Left hindlimb (tissue), 1 donor: ENCODE measurements around the gene XIRP1.
"Not testable (repeated sequence)": the region's sequence is repeated elsewhere in the genome, so short reads cannot be mapped to it uniquely, and the experiment has no call there.

Experiments used
- DNase-seq: peaks from one replicate; pipeline ENCODE4 v3.0.0-alpha.2; 2018

XIRP1 gene, protein sequence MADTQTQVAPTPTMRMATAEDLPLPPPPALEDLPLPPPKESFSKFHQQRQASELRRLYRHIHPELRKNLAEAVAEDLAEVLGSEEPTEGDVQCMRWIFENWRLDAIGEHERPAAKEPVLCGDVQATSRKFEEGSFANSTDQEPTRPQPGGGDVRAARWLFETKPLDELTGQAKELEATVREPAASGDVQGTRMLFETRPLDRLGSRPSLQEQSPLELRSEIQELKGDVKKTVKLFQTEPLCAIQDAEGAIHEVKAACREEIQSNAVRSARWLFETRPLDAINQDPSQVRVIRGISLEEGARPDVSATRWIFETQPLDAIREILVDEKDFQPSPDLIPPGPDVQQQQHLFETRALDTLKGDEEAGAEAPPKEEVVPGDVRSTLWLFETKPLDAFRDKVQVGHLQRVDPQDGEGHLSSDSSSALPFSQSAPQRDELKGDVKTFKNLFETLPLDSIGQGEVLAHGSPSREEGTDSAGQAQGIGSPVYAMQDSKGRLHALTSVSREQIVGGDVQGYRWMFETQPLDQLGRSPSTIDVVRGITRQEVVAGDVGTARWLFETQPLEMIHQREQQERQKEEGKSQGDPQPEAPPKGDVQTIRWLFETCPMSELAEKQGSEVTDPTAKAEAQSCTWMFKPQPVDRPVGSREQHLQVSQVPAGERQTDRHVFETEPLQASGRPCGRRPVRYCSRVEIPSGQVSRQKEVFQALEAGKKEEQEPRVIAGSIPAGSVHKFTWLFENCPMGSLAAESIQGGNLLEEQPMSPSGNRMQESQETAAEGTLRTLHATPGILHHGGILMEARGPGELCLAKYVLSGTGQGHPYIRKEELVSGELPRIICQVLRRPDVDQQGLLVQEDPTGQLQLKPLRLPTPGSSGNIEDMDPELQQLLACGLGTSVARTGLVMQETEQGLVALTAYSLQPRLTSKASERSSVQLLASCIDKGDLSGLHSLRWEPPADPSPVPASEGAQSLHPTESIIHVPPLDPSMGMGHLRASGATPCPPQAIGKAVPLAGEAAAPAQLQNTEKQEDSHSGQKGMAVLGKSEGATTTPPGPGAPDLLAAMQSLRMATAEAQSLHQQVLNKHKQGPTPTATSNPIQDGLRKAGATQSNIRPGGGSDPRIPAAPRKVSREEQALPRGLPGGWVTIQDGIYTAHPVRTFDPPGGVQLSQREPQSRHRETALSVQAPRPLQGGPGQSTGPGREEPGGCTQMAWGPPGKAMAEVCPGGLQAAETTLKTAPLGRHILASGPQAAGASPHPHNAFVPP (N-terminal part only)

DNA sequence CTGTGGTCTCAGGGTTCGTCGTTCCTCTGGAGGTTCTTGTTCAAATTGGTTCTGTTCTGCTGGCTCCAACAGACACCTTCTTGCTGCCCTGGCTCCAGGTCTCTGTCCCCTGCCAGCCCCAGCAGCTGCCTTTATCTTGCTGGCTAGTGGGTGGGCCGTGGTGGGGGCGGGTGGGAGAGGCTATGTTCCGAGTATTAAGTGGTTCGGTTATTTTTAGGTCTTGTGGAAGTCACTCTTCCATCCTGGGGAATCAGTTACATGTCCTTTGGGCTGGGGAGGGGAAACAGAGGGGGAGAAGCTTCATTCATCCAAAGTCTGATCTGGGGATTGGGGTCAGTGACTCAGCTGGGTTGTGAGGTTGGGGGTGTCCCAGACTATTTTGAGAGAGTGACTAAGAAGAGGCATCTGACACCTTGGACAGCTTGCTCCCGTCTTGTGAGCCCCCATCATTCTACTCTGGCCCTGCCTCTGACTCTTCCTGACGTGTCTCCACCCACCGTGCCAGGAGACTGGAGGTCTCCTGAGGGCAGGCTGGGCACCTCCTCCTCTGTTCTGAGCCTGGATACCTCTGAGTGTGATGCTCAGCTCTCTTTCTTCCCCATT lies at the start of gene XIRP1:
Gene XIRP1 (minus strand): TSS at position 106 of the 603 bp plus-strand sequence. CDS start 3,150 bp downstream, outside the sequence.
- DNase-seq, result no peak

DNA sequence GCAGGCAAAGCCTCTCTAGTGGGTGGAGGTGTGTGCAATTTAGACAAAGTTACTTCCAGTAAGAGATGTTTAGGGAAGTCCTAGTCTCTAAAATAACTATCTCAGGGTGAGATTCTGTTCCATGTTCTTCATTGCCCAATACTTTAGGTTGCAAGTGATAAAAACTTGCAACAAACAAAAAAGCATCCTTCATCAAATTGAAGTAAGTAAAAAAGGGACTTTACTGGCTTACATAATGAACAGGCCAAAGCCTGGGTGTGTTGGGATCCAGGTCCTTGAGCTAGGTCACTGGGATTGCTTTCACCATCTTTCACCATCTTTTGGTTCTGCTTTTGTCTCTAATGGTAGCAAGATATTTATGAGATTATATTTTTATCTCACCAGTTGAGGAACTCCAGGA lies 49.2 kb upstream of the XIRP1 start:
- no peak for DNase-seq

DNA sequence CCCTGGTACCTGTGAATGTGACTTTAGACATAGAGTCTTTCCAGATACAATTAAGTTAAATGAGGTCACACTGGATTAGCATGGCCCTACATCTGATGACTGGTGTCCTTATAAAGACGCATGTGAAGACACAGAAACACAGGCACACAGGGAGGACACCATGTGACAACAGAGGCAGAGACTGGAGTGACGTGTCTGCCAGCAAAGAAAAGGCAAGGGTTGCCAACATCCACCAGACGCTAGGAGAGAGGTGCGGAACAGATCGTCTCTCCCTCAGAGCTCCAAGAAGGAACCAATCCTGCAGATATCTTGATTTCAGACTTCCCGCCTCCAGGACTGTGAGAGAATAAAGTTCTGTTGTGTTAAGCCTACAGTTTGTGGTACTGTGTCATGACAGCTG lies 44.6 kb upstream of the XIRP1 start:
- no peak for DNase-seq

DNA sequence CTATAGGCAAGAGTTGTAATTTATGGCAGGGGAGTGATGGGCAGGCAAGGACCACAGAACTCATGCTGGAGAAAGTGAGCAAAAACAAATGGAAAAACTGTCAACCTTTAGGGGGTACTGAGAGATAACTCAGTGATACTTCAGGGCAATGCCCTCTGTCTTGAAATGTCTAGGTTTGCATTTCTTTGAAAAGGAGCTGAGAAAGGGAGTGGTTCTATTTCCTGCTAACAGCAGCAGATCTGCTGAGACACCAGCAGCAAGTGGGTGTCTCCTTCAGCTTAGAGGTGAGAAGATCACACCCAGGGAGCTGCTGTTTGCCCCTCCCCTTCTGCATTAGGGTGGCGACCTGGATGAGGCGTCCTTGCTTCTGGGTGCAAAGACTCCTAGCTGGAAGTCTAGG lies 42.3 kb upstream of the XIRP1 start:
- no peak for DNase-seq

DNA sequence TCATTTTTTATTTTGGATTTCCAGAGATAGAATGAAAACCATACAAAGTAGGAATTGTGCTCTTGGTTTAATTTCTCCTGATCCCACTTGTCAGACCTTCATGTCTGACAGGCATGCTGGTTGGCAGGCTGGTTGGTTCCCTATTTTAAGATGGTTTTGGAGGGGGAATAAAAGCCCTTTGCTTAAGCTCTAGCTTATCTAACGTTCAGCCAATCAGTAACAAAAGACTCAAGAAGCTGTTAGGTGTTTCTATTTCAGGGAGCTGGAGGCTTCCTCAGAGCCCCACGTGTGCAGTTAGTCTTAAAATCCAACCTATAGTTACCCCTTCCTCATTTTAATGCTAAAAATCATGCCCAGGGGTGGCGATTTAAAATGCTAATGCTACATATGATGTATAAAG lies 40.5 kb upstream of the XIRP1 start:
- no peak for DNase-seq

DNA sequence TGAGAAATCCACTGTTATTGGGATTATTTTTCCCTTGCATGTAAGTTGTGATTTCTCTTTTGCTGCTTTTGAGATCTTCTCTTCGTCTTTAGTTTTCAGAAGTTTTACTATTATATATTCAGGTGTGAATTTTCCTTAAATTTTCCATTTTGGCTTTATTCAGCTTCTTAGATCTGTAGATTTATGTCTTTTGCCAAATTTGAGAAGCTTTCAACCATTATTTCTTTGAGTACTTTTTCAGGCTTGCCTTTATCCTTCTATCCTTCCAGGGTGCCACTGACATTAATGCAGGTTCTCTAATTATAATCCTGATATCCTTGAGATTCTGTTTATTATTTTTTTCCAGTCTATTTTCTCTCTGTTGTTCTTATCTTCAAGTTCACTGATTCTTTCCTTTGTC lies 38.1 kb upstream of the XIRP1 start:
- no peak for DNase-seq

DNA sequence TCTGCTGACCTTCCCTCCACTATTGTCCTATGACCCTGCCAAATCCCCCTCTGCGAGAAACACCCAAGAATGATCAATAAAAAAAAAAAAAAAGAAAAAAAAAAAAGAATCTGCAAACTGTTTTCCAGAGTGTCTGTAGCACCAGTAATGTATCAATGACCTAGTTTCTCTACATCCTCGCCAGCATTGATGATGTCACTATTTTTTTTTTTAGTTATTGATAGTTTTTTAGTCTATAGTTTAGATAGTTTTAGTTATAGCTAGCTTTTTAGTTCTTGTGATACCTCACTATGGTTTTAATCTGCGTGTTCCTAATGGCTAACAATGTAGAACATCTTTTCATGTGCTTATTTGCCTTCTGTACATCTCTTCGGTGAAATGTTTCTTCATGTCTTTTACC lies 36.1 kb upstream of the XIRP1 start:
- DNase-seq, result no peak

DNA sequence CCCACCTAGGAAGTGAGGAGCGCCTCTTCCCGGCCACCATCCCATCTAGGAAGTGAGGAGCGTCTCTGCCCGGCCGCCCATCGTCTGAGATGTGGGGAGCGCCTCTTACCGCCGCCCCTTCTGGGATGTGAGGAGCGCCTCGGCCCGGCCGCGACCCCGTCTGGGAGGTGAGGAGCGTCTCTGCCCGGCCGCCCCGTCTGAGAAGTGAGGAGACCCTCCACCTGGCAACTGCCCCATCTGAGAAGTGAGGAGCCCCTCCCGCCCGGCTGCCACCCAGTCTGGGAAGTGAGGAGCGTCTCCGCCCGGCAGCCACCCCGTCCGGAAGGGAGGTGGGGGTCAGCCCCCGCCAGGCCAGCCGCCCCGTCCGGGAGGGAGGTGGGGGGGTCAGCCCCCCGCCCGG lies 35.2 kb upstream of the XIRP1 start:
- not testable (repeated sequence) for DNase-seq

DNA sequence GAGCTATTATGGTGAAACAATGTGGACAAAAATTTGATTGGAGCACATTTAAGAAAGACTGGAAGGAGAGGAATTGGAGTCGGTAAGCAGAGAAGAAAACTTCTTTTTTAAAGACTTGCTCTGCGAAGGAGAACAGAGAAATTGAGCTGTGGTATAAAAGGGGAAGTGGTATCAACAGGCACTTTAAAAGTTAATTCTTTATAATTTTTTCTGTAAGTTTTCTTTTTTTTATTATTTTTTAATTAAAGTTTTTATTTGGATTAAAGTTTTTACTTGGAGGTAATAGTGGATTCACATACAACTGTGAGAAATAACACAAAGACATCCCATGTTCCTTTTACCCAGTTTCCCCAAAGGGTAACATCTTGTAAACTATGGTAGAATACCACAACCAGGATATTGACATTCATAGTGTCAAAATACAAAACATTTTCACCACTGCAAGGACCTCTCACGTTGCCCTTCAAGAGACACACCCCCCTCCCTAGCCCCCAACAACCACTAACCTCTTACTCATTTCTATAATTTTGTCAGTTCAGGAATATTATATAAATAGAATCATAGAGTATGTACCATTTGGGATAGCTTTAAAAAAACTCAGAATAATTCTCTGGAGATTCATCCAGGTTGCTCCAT lies 33.8 kb upstream of the XIRP1 start:
- DNase-seq, result no peak

DNA sequence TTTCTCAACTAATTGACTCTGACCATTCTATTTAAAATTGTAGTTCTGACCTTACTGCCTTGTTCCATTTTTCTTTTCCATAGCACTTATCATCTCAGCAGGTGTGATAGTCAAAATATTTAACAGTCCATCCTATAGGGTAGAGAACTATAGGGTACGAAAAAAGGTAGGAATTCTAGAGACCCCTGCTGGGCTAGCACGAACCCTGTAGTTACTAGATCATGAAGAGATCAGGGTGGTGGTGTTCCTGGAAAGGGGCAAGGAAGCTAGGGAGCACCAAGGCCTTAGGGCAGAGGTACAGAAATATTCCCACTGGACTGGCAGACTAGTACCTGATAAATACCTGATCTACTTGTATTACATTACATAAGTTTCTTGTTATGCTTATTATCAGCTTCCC lies 31.9 kb upstream of the XIRP1 start:
- DNase-seq, result no peak

DNA sequence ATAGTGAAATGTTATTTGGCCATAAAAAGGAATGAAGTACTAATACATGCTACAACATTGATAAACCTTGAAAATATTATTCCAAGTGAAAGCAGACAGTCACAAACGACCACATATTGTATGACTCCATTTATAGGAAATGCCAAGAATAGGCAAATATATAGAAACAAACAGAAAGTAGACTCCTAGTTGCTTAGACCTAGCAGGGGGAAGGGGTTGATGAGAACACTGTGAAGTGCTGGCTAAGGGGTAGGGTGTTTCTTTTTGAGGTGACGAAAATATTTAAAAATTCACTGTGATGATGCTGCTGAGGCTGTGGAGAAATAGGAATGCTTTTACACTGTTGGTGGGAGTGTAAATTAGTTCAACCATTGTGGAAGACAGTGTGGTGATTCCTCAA lies 30.5 kb upstream of the XIRP1 start:
- no peak for DNase-seq

DNA sequence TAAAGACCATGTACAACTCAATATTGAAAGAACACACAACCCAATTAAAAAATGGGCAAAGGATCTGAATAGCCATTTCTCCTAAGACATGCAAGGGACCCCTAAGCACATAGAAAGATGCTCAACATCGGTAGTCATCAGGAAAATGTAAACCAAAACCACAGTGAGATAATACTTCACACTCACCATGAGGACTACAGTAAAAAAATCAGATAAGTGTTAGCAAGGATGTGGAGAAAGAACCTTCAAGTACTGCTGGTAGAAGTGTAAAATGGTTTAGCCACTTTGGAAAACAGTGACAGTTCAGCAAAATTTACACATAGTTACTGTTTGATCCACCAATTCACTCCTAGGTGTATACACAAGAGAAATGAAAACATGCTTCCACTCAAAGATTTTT lies 30.1 kb upstream of the XIRP1 start:
- DNase-seq, result no peak

DNA sequence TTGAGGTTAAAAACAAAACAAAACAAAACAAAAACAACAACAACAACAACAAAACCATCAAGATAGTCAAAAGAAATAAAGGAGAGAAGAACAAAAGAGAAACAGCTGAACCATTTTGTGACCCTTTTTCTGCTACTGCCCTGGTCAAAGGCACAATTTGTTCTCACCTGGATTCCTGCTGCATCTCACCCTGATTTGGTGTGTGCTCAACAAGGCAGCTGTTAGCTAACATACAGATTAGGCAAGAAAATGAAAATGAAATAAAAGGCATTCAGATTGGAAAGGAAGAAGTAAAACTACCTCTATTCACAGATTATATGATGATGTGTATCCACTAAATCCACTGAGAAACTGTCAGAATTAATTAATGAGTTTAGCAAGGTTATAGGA lies 28.7 kb upstream of the XIRP1 start:
- DNase-seq, result no peak

DNA sequence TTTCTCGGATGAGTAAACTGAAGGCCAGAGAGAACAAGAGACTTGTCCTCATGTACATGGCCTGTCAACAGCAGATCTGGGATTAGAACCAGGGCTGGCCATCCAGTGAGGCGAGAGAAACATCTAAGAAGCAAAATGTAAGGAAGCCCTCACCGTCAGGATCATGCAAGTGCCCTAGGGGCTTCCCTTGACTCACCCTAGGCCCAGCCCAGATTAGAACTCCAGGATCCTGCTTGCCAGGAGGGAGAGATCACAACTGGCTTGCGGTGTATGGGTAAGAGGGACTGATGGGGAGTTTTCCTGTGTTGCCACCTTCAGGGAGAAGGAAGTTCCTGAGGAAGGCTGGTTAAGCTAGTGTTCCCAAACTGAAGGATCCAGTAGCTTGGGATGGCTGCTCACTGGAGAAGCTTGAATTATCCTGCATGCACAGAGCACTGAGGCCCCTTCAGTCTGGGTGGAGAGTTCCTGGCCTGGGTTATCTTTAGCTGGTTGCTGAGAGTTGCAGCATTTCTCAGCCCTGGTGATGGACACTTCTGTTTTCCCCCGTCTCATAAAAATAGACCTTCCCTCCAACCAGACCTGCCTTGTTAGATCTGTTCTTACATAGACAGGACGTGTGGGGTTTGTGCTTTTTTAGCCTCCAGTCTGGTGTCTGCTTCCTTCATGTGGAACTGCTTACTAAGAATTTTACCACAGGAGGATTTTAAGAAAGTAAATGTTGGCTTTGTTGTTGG lies 28.2 kb upstream of the XIRP1 start:
- DNase-seq, result no peak

DNA sequence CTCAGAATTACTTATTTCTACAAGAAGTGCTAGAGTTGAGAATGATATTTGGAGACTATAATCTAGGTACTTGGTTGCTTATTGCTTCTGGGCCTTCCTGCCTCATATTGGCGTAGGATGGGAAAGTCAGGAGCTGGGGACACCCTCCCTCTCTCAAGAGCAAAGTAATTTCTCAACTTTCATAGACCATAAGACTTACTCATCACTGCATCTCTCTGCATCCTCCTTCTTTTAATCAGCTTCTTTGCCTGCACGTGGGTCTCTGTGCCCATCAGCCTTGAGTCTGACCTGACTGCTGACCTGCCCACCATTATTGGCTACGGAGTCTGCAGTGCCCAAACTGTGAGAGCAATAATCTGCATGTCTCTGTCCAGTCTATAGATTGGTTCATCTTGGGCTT lies 27.3 kb upstream of the XIRP1 start:
- no peak for DNase-seq

DNA sequence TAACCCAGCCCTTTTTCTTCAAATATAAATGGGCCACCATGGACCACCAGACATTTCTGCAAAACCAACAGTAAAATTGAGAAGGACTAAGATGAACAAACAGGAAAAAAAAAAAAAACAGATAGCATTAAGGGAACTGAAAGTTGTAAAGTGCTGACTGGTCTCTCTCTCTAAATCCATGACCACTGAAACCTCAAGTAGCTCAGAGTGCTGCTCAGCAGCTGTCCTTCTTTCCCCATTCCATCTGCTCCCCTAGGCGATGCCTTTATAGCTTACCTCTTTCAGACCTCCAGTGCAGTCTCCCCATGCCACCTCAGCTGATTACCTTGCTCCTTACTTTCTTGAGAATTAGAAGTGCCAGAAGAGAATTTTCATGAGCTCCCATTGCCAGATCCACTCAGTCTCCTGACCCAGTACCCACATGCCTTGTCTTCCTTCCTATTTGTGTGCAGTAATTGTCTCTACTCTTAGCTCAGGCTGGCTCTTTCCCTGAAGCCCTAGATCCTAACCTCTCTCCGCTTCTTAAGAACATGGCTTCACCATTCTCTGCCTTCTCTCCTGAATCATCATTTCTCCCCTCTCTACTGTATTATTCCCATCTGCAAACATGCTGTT lies 23.9 kb upstream of the XIRP1 start:
- DNase-seq, result no peak

DNA sequence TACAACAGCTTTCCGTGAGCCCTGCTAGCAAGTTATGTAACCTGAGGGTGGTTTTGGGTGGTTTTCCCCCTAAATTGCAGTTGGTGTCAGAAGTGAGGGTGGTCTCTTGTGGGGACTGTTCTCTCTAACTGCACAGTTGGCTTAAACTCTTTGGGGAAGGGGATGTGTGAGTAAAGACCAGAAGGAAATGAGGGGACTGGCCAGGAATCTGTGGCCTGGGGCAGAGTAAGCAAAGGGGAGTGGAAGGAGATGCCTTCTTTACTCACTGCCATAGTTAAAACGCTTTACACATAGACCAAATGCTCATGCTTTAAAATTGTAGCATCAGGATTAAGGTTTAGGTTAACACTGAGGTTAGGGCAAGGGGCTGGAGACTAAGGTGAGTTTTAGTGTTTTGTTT lies 21.2 kb upstream of the XIRP1 start:
- no peak for DNase-seq

DNA sequence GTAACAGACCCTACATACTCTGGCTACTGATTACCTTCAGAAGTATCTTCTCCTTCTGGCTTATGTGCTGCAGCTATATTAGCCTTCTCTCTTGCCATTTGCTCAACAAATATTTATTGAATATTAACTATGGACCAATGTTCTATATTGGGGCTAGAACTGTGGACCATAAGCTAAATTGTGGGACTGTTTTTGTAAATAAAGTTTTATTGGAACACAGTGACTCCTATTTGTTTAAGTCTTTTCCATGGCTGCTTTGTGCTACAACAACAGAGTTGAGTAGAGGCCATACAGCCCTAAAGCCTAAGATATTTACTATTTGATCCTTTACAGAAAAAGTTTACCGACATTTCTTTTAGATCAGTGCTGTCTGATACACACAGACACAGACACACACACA lies 20.3 kb upstream of the XIRP1 start:
- no peak for DNase-seq

DNA sequence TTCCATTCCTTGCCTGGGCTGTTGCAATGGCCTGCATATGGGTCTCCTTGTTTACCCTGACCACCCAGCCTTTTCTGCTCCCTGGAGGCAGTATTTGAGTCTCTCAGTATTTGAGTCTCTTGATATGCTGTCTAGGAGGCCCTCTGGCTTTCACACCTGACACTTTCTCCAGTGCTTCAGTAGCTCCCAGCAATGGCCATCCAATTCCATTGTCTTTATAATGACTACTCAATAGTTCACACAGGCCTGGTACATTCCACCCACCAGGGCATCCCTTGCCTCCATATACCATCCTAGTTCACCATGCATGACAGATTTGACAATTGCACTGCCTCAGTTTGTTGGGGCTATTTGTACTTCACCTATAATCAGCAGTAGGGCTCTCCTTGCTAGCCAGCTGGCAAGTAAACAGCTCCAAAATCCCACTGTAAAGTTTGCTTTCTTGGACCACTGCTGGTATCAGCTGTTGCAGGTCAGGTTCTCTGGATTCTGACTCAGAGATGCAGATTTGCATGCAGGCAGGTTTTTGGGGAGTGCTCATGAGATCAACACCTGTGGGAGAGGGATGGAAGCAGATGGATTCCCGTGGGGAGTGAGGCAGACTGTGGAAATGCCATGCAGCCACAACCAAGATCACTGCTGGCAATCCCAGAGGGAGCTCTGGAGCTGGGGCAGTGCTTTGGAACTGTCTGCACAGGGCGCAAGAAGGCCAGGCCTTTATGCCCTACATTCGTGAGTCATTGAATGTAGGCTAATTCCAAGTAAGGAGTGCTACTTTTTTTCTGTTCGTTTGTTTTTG lies 19.1 kb upstream of the XIRP1 start:
- DNase-seq, result no peak

DNA sequence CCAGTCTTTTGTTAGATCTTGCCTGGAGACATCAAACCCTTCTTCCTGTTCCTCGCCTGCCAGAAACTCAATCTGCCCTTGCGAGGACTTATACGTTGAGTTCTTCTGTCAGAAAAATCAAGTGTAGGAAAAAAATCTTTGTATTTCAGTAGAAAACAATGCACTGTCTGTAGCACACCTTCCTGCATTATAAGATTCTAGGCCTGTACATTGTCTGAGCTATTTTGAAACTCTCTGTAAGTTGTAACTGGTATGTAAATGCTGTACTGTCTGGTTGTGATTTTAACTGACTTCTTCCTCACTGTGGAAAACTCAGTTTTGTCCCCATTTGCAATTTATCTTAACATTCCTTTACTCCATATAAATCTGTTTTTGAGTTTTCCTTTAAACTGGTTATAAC lies 17.7 kb upstream of the XIRP1 start:
- no peak for DNase-seq
